GM10847 (cell line): ENCODE data around the gene MPP7.

ENCODE experiments used
- POLR2A ChIP-seq: IDR thresholded peaks from 2 replicates; pipeline ENCODE4 v1.6.1; 2011; ENCODE audit not compliant: insufficient read length; ENCODE audit errors: extremely low read depth

The MPP7 gene

GRCh38 chr10:28302638-28303488, at the start of gene MPP7:
TSS of gene MPP7 (minus strand) at chr10:28303064. CDS start at chr10:28238604, 64,460 bp downstream.
- TF ChIP-seq POLR2A: no peak

DNA sequence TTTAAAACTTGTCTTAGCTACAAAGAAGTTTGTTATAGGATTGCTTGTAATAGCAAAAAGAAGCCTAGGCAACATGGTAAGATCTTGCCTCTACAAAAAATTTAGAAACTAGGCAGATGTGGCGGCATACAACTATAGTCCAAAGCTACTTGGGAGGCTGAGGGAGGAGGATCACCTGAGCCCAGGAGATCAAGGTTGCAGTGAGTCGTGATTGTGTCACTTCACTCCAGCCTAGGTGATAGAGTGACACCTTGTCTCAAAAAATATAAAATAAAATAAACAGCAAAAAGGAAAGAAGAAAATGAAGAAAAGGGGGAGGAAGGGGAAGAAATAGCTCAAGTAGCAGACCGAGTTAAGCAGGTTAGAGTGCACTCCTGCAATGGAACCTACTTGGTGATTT, 47.0 kb upstream of the MPP7 start:
- TF ChIP-seq POLR2A: no peak

DNA sequence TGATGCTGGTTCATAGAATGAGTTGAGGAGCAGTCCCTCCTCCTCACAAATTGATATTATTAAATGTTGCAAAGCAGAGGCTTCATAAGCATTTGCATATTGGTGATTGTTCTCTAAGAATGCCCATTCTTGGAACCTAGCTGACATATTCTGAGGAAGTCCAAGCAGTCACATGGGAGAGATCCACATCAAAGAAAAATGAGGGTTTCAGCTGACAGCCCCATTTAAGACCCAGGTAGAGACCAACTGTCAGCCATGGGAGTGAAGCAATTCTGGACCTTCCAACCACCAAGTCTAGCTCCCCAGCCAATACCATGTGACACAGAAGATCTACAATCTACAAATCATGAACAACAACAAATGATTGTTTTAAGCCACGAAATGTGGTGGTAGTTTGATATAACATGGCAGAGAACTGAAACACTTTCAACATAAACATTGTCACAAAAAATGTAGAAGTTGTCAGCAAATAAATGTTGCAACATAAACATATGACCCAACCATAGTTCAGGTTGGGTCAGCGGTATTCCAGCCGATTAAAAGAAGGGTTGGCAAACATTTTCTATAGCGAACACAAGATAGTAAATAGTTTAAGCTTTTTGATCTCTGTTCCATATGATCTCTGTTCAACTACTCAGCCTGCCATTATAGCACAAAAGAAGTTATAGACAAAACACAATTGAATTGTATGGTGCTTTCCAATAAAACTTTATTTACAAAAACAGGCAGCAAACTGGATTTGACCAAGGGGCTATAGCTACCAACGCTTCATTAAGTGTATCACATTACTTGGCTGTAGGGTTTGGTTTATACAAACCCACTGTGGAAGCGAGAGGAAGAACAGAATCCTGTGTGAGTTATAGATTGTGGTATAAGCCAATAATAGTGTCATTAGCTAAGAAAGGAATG, 41.4 kb upstream of the MPP7 start:
- TF ChIP-seq POLR2A: no peak

- TF ChIP-seq POLR2A: no peak
Measured at GRCh38 chr10:28343252-28343651, 40.4 kb upstream of the MPP7 start.

DNA sequence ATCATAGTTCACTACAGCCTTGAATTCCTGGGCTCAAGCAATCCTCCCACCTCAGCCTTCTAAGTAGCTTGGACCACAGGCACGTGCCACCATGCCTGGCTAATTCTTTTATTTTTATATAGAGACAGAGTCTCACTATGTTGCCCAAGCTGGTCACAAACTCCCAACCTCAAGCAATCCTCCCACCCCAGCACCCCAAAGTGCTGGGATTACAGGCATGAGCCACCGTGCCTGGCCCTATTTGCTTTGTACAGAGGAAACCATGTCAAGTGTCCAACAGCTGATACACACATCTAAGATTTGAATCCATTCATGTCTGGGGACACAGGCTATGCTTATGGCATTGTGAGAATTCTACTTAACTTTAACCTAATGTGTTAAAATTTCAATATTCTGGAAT, 29.9 kb upstream of the MPP7 start:
- no peak for TF ChIP-seq POLR2A

DNA sequence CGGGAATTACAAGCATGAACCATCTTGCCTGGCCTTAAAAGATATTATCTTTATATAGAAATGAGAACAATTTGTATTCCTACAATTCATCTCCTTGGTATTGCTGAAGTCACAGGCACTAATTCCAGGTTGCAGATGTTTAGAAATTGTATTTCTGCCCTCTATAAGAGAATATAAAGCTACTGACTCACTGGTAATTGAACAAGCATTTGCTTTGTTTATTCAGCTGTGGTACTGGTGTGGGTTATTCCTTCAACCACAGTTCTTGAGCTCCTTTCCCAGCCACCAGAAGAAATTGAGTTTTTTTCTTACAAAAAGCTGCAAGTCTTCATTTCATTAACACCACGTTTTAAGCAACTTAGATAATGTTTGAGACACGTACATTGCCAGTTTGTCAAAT, 29.0 kb upstream of the MPP7 start:
- no peak for TF ChIP-seq POLR2A

- no peak for TF ChIP-seq POLR2A
Measured at GRCh38 chr10:28331066-28331465, 28.2 kb upstream of the MPP7 start.

GRCh38 chr10:28328346-28328745, 25.5 kb upstream of the MPP7 start:
- TF ChIP-seq POLR2A: no peak

- TF ChIP-seq POLR2A: no peak
Measured at GRCh38 chr10:28327491-28327880, 24.6 kb upstream of the MPP7 start.

DNA sequence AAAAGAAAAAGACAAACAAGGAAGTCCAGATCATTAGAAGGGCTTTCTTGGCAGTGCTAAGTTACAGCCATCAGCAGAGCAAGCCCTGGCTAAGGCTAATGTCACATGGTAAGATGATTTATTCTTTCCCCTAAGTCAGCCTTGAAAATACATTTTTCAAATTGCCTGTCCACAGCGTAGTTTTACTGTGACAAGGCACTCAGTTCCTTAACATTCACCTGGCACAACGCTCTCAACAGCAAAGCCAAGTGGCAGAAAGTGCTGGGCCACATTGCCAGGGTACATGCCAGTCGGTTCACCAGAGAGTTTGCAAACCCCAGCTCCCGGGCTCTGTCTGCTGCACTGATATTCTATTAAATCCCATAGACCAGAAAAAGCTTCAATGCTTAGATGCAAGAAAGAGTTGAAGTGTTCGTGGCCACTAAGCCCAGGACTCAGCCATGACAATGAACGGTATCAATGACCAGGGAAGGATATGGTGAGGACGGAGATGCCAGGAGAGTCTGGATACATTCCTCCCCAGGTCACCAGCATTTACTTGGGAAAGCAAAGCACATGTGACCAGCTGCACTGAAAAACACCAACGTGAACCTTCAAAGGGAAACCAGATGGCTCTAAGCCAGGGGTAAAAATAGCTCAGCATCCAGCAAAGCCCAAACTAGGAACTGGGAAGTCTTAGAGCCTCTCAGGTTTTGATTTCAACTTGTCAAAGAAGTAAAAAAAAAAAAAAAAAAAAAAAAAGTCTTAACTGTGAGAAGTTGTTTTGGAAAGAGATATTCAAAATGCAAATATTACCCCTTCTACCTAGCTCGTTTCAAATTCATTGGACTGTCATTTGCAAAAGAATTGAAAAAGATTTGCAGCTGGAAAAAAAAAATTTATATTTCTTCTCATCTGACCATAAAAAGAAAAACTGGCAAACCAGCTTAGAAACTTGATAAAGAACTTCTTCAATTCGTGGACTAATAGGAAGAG, 23.9 kb upstream of the MPP7 start:
- TF ChIP-seq POLR2A: no peak

DNA sequence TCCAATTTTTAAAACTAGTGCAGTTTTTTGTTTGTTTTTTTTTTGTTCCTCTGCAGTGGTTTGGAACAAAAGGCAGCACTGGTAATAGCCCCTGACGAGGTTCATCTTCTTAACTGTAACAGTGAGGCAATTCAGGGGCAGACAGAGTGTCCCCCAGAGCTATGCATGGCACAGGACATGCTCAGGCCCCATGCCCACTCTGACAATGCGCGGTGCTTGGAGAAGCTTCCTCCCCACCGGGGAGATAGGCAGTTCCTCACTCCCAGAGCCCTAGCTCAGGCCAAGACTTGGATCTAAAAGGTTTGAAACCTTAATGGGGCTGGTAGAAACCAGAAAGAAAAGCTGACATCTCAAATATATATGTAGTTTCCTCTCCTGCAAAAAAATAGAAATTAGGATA, 17.9 kb upstream of the MPP7 start:
- no peak for TF ChIP-seq POLR2A

DNA sequence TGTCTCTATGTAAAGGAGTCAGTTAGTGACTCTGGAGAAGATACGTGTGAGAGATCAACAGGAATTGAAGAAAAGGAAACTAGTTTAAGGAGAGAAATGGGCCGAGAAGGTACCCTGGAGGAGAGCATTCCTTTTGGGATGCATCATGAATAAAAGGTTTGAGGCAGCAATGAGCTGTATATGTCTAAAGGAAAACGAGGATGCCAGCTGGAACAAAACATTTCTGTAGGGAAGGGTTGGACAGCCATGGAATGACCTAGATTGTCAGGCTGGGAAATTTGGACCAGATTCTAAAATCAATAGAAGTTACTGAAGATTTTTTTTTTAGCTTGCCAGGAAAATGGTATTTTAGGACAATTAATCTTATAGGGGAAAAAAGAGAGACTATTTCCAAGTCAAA, 17.2 kb upstream of the MPP7 start:
- TF ChIP-seq POLR2A: no peak

- TF ChIP-seq POLR2A: no peak
Measured at GRCh38 chr10:28318626-28319025, 15.8 kb upstream of the MPP7 start.

DNA sequence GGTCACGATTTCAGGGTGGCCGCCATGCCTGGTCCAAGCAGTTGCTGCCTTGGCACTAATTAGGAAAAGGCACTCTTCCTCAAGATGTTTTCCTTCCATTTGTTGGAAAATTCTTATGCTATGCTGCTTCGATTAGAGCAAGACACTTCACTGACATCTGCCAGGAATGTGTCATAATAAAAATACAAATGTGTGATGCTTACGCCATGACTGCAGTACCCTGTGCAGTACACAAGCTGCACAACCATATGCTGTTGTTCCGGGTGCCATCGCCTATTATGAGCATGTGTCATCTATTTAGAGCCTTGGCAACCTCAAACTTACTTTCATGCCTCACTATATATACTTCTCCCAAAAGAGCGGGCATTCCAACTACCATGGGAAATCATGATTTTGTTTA, 14.9 kb upstream of the MPP7 start:
- no peak for TF ChIP-seq POLR2A

GRCh38 chr10:28316696-28317095, 13.8 kb upstream of the MPP7 start:
- no peak for TF ChIP-seq POLR2A
